ENCODE data around the gene ACSS2. TPM values are rescaled to one million over a fixed set of nuclear protein-coding genes. Genes with fewer than 3 reads are reported as not detected.

The ACSS2 gene
- total RNA-seq, 1 donor from 2014 or later, result 156 TPM

DNA sequence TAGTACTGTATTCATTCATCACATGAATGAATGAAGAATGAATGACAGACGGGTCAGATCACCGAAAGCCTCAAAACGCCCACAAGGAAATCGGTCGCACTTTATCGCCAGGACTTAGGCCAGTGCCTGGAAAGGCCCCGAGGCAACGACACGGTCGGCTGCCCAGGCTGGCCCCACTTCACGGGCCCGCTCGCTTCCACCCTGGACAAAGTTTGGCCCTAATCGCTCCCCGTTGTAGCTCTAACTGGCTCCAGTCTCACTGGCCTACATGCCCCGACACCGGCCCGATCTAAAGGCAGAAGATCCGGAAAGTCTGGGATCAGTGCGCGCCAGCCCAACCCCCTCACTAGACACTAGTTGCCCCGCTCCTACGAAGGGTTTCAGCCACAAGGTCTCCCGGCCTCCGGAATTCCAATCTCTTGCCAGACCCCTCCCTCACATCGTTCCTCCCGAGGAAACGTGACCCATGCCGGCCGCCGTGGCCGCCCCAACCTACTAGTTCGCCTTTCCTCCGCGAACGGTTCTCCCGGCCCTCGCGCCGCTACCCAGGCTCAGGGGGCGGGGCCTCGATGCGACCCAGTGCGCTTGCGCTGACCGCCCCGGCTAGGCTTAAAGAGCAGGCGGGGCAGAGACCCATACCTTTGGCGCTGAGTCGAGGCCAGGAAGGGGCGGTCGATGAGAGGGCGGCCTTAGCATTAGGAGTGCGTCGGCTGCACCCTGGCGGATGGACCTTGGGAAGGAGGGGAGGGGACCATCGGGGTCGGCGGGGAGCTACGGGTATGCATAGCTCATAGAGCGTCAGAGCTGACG lies 79.0 kb downstream of the ACSS2 start, which contains the start of the genes GSS and MYH7B:
TSS of gene GSS (minus strand) at position 576 of the 810 bp plus-strand sequence. CDS start 3,954 bp downstream, outside the sequence.
TSS of gene MYH7B (plus strand) at position 638 of the 810 bp plus-strand sequence. CDS start 22,138 bp downstream, outside the sequence.
- Histone ChIP-seq H3K36me3 (peaks cover 0 to 4% of the 10 kb centered on the region in 2 donors), H3K4me1 (peaks cover 4 to 5% of the 10 kb centered on the region in 2 donors), H3K27me3 (no peaks in the 10 kb centered on the region), H3K9me3 (no peaks in the 10 kb centered on the region), H3K4me3 (peak within 1 kb of the TSS; percentile 60 to 74), H3K27ac (peak within 1 kb of the TSS; percentile 89 to 91)
- peak; percentile 93 to 99 for DNase-seq (ENCODE audit: low spot score in 2 of 2)
- TF ChIP-seq, protein P1, sequence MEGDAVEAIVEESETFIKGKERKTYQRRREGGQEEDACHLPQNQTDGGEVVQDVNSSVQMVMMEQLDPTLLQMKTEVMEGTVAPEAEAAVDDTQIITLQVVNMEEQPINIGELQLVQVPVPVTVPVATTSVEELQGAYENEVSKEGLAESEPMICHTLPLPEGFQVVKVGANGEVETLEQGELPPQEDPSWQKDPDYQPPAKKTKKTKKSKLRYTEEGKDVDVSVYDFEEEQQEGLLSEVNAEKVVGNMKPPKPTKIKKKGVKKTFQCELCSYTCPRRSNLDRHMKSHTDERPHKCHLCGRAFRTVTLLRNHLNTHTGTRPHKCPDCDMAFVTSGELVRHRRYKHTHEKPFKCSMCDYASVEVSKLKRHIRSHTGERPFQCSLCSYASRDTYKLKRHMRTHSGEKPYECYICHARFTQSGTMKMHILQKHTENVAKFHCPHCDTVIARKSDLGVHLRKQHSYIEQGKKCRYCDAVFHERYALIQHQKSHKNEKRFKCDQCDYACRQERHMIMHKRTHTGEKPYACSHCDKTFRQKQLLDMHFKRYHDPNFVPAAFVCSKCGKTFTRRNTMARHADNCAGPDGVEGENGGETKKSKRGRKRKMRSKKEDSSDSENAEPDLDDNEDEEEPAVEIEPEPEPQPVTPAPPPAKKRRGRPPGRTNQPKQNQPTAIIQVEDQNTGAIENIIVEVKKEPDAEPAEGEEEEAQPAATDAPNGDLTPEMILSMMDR (IDR thresholded peaks at IDR 0.05), result peak; percentile 49 to 85 (median 77)
- intact Hi-C loops (cut with DNase I), result loop anchor here (1.0 to 5.0 kb wide), 4 partner anchors 33 to 137 kb away; partner anchors contain the start of genes NCOA6 and TRPC4AP

DNA sequence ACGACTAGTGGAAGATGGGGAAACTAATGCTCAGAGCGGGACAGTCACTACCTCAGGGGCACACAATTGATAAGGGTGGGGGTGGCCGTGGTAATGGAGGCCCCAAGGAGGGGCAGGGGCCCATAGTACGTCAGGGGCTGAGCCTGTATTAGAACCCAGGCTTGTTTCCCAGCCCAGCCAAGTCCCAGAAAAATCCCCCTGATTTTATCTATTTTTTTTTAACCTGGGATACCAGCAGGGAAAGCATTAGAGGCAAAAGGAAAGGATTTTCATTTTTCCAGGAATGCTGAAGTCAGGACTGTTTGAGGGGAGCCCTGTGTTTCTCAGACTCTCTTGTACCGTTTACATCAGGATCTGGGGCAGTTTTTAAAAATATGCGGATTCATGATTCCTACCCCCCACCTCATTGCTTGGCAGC lies 79.6 kb downstream of the ACSS2 start:
- Histone ChIP-seq H3K27ac (peak overlapping the region; percentile 89 to 91), H3K4me1 (peaks cover 4 to 5% of the 10 kb centered on the region in 2 donors), H3K4me3 (peak overlapping the region; percentile 60 to 74), H3K9me3 (no peaks in the 10 kb centered on the region), H3K27me3 (no peaks in the 10 kb centered on the region), H3K36me3 (no peaks in the 10 kb centered on the region)
- TF ChIP-seq, protein P1 (IDR thresholded peaks at IDR 0.05), result peak in 1 of 3 experiments; percentile 21
- intact Hi-C loops (cut with DNase I), result loop anchor here (5.0 kb wide), 1 partner anchor 129 kb away; the partner anchor contains the start of gene NCOA6
- no peak for DNase-seq (ENCODE audit: low spot score in 2 of 2)

DNA sequence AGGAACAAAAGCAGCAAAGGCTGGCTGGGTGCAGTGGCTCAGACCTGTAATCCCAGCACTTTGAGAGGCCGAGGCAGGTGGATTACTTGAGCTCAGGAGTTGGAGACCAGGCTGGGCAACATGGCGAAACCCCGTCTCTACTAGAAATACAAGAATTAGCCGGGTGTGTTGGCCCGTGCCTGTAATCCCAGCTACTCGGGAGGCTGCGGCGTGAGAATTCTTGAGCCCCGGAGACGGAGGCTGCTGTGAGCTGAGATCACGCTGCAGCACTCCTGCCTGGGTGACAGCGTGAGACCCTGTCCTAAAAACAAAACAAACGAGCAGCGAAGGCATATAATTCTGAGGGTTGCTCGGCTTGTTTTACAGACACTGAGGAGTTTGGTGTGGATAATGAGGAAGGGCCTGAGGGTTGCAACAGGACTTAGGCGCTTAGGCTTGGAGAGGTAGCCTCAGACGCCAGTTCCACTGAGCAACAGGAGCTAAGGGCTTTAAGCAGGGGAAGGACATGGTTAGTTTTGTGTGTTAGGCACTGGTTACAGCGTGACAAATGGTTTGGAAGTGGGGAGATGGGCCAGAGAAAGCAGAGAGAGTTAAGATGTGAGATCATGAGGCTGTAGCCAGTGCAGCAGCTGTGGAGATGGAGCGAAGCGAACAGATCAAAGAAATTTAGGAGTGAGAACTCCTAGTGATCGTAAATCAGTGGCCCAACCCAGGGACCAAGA lies 80.5 kb downstream of the ACSS2 start:
- Histone ChIP-seq H3K9me3 (no peaks in the 10 kb centered on the region), H3K4me3 (no peak overlapping the region), H3K27me3 (no peaks in the 10 kb centered on the region), H3K27ac (peak overlapping the region in 1 of 2 donors; percentile 91), H3K4me1 (peaks cover 4 to 5% of the 10 kb centered on the region in 2 donors), H3K36me3 (no peaks in the 10 kb centered on the region)
- DNase-seq (ENCODE audit: low spot score in 2 of 2), result no peak
- intact Hi-C loops (cut with DNase I), result loop anchor here (5.0 kb wide), 1 partner anchor 130 kb away; the partner anchor contains the start of gene NCOA6
- TF ChIP-seq, protein P1 (IDR thresholded peaks at IDR 0.05), result no peak

DNA sequence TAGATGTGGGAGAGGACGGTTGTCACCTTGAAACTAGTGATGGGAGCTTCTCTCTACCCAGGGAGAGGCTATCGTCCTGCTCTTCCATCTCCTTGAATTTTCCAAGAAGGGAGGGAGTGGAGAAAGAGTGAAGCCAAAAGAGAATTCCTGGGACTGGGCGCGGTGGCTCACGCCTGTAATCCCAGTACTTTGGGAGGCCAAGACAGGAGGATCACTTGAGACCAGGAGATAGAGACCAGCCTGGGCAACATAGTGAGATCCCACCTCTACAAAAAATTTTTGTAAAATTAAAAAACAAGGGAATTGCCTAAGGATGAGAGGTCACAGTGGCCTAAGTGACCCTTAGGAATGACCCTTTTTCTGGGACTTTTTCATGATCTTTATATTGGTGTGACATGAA lies 88.1 kb downstream of the ACSS2 start:
- intact Hi-C loops (cut with DNase I), result no loop called here
- Histone ChIP-seq H3K4me1 (no peaks in the 10 kb centered on the region), H3K36me3 (no peaks in the 10 kb centered on the region), H3K9me3 (no peaks in the 10 kb centered on the region), H3K4me3 (no peak overlapping the region), H3K27me3 (no peaks in the 10 kb centered on the region), H3K27ac (no peak overlapping the region)
- TF ChIP-seq, protein P1 (IDR thresholded peaks at IDR 0.05), result no peak
- no peak for DNase-seq (ENCODE audit: low spot score in 2 of 2)

DNA sequence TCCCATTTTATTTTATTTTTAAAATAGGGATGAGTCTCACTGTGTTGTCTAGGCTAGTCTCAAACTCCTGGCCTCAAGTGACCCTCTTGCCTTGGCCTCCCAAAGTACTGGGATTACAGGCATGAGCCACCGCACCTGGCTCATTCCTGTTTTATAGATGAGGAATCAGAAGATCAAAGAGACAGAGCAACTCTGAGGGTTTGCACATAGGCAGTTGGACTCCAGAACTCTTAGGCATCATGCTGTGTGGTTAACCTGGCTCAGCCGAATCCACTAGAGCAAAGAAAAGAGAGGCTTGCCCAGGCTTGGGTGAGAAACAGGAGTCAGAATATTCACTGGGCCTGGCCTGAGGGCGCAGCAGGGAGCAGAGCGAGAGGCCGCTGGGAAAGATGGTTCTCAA lies 88.6 kb downstream of the ACSS2 start:
- intact Hi-C loops (cut with DNase I), result no loop called here

More for the DNA sequence above, 88.6 kb downstream of the ACSS2 start:
- no peak for DNase-seq (ENCODE audit: low spot score in 2 of 2)
- Histone ChIP-seq H3K27me3 (no peaks in the 10 kb centered on the region), H3K27ac (no peak overlapping the region), H3K9me3 (no peaks in the 10 kb centered on the region), H3K36me3 (no peaks in the 10 kb centered on the region), H3K4me3 (no peak overlapping the region), H3K4me1 (no peaks in the 10 kb centered on the region)
- TF ChIP-seq, protein P1 (IDR thresholded peaks at IDR 0.05), result no peak
